Panc1 (cell line): ENCODE measurements around the gene MOG. TPM values are rescaled to one million over a fixed set of nuclear protein-coding genes. Genes with fewer than 3 reads are reported as not detected.

Experiments
- ATAC-seq: fragments of 200-7000 bp; cut with Tn5 transposase; 2 replicates; pipeline ENCODE4 v1.9.1; 2020; ENCODE audit warnings: mild to moderate bottlenecking, moderate library complexity
- BruUV-seq: library from RNA; stranded (reverse); fragments of 400-500 nt; replicated peaks from 2 replicates; lab custom pipeline; 2021; lab: Mats Ljungman, UMichigan
- CTCF ChIA-PET: fragments of 300-600 bp; sonication (Branson Sonifier 250); formaldehyde crosslinking; loops from one replicate; lab custom pipeline; 2022; ENCODE audit warnings: antibody characterized with exemption; lab: Charles Lee
- POLR2A ChIA-PET: fragments of 300-600 bp; sonication (Branson Sonifier 250); formaldehyde crosslinking; loops from one replicate; lab custom pipeline; 2022; ENCODE audit warnings: antibody characterized with exemption; lab: Charles Lee
- DNase-seq: peaks from one replicate; pipeline ENCODE4 v3.0.0-alpha.2; 2010; ENCODE audit warnings: low read depth, low spot score
- H3K27ac ChIP-seq: 2 replicates; pipeline ENCODE4 v1.5.1; 2011; ENCODE audit warnings: mild to moderate bottlenecking, low read length, inconsistent platforms
- H3K27me3 ChIP-seq: fragments of 200-500 bp; sonication (Bioruptor generic); 2 replicates; pipeline ENCODE4 v1.6.0; 2014; ENCODE audit warnings: low read length, inconsistent platforms; ENCODE audit not compliant: control insufficient read depth, insufficient read depth
- H3K36me3 ChIP-seq: fragments of 200-500 bp; sonication (Bioruptor generic); 2 replicates; pipeline ENCODE4 v1.5.1; 2014; ENCODE audit warnings: inconsistent platforms, mild to moderate bottlenecking, low read length, moderate library complexity; ENCODE audit not compliant: control insufficient read depth, insufficient read depth
- H3K4me1 ChIP-seq: 2 replicates; pipeline ENCODE4 v1.5.1; 2011; ENCODE audit warnings: inconsistent platforms, mild to moderate bottlenecking, low read length, moderate library complexity; ENCODE audit not compliant: control insufficient read depth, insufficient read depth
- H3K4me3 ChIP-seq, 2 experiments: 2 replicates each; pipeline ENCODE4 v1.5.1; 2011 to 2012; ENCODE audit warnings: low read depth in 2 of 2, low read length in 2 of 2, mild to moderate bottlenecking in 2 of 2, inconsistent platforms in 1 of 2, moderate library complexity in 1 of 2
- H3K9me3 ChIP-seq: fragments of 200-500 bp; sonication (Bioruptor generic); 2 replicates; pipeline ENCODE4 v1.5.1; 2014; ENCODE audit warnings: low read depth, mild to moderate bottlenecking, inconsistent platforms, low read length, moderate library complexity; ENCODE audit not compliant: control insufficient read depth, insufficient read depth
- POLR2AphosphoS5 ChIP-seq: IDR thresholded peaks from 2 replicates; pipeline ENCODE4 v1.6.1; 2012; ENCODE audit warnings: mild to moderate bottlenecking, low read depth, low read length, moderate library complexity
- REST ChIP-seq, 2 experiments: IDR thresholded peaks; 2 replicates each; pipeline ENCODE4 v1.6.1; 2011 to 2012; ENCODE audit warnings: low read depth in 2 of 2, control low read depth in 1 of 2, low read length in 1 of 2, mild to moderate bottlenecking in 1 of 2, moderate library complexity in 1 of 2; ENCODE audit not compliant: insufficient read depth in 1 of 2
- SIN3A ChIP-seq: IDR thresholded peaks from 2 replicates; pipeline ENCODE4 v1.6.1; 2012; ENCODE audit warnings: low read depth, mild to moderate bottlenecking, low read length, moderate library complexity, borderline replicate concordance; ENCODE audit not compliant: insufficient read depth
- TCF7L2 ChIP-seq: IDR thresholded peaks from 2 replicates; pipeline ENCODE4 v1.6.1; 2011; ENCODE audit warnings: mild to moderate bottlenecking, low read depth, low read length, inconsistent platforms
- in situ Hi-C: cut with HindIII; loops from 2 replicates; pipeline ENCODE4 v1.10.0; 2016; ENCODE audit warnings: low sequenced_read_pairs, low pct_unique_long_range_greater_than_20kb
- intact Hi-C: fragments of 100-400 bp; cut with micrococcal nuclease; formaldehyde crosslinking; loops from one replicate; pipeline ENCODE4 v1.10.0; 2022; ENCODE audit not compliant: unreplicated experiment
- total RNA-seq: library from RNA; stranded (reverse); gene quantifications from one replicate; pipeline ENCODE4 v1.2.1, GENCODE V29; 2021; ENCODE audit not compliant: unreplicated experiment
- TF ChIP-seq, protein P1 (sequence below): fragments of 450-650 bp; IDR thresholded peaks from 2 replicates; pipeline ENCODE4 v1.5.1; 2017; ENCODE audit warnings: mild to moderate bottlenecking

The MOG gene
- total RNA-seq, 1 experiment from 2014 or later: not detected

DNA sequence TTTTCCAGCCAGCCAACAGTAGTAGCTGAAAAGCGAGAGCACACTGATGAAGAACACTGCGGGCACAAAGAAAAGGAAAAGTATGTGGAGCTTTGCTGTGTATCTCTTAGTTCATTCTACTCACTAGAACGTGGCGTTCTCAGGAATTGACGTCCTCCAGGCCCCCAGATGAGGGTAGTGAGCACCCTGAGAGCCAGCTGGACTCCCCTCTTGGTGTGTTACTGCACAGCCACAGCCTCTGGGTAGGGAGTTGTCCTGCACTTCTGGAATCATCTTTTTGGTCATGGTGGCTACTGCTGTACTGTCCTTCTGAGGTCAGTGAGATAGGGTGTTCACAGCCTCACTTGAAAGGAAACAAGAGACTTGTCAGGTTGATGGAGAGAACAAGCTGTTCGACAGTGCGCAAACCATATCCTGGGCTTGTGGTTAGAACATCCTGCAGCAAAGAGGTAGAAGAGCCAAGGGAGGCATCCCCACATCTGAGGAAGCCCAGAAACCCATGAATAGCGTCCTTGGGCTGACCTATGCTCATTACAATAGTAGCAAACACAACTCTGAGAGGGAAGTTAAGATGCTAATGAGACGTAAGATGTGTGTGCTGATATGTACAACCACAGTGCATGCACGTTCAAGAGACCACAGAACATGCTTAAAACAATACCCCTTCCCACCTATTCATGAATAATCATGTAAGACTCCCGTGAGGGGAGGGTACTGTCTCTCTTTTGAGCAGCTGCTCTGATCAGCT, 51.7 kb downstream of the MOG start:
- no peaks in the 10 kb centered on the region for H3K4me1 ChIP-seq

DNA sequence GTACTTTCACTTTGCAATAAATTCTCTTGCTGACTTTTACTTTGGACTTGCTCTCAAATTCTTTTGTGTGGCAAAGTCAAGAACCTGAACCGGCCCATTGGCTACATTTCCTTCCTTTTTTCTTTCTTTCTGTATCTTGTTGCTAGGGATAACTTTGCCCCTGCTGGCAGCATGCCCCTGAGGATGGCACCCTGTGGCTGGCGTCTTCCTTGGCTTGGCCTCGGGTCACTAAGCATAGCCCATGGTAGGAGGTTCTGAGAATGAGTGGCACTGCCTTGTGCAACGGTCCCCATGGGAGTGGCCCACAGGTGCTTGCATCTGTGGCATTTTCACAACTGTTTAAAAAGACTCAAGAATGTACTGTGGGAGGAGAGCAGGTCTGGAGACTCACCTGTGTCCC, 52.3 kb downstream of the MOG start:
- TF ChIP-seq, protein P1, sequence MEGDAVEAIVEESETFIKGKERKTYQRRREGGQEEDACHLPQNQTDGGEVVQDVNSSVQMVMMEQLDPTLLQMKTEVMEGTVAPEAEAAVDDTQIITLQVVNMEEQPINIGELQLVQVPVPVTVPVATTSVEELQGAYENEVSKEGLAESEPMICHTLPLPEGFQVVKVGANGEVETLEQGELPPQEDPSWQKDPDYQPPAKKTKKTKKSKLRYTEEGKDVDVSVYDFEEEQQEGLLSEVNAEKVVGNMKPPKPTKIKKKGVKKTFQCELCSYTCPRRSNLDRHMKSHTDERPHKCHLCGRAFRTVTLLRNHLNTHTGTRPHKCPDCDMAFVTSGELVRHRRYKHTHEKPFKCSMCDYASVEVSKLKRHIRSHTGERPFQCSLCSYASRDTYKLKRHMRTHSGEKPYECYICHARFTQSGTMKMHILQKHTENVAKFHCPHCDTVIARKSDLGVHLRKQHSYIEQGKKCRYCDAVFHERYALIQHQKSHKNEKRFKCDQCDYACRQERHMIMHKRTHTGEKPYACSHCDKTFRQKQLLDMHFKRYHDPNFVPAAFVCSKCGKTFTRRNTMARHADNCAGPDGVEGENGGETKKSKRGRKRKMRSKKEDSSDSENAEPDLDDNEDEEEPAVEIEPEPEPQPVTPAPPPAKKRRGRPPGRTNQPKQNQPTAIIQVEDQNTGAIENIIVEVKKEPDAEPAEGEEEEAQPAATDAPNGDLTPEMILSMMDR: no peak
- no peak for TF ChIP-seq SIN3A
- no peak for TF ChIP-seq TCF7L2
- TF ChIP-seq POLR2AphosphoS5: no peak
- TF ChIP-seq REST (IDR thresholded peaks at IDR 0.05; ENCODE audit: insufficient read depth in 1 of 2, low read depth in 2 of 2, low read length in 1 of 2): no peak
- no peaks in the 10 kb centered on the region for H3K36me3 ChIP-seq

More for the DNA sequence above, 51.7 kb downstream of the MOG start:
- intact Hi-C loops (no loop called here), in situ Hi-C loops (no loop called here)
- ATAC-seq (no peak), DNase-seq (no peak)
- H3K27me3 ChIP-seq: peaks cover 16% of the 10 kb centered on the region
- H3K9me3 ChIP-seq: no peaks in the 10 kb centered on the region
- no peak overlapping the region for H3K4me3 ChIP-seq
- no peak overlapping the region for H3K27ac ChIP-seq
- ChIA-PET CTCF (interaction anchor here (0.7 to 1.1 kb wide), 2 partner anchors 40 to 48 kb away, joined by 3 to 4 read pairs; no protein-coding TSS in a partner anchor), POLR2A (no interaction called here)
- H3K36me3 ChIP-seq: no peaks in the 10 kb centered on the region
- TF ChIP-seq REST (IDR thresholded peaks at IDR 0.05; ENCODE audit: insufficient read depth in 1 of 2, low read depth in 2 of 2, low read length in 1 of 2): no peak
- TF ChIP-seq SIN3A: no peak
- no peak for TF ChIP-seq POLR2AphosphoS5
- TF ChIP-seq, protein P1: no peak
- no peak for TF ChIP-seq TCF7L2
- BruUV-seq: no TSS peak

More for the DNA sequence above, 52.3 kb downstream of the MOG start:
- no TSS peak for BruUV-seq
- H3K9me3 ChIP-seq: no peaks in the 10 kb centered on the region
- ATAC-seq (no peak), DNase-seq (no peak)
- no peak overlapping the region for H3K27ac ChIP-seq
- no peaks in the 10 kb centered on the region for H3K4me1 ChIP-seq
- peaks cover 16% of the 10 kb centered on the region for H3K27me3 ChIP-seq
- H3K4me3 ChIP-seq: no peak overlapping the region
- POLR2A ChIA-PET: no interaction called here
- in situ Hi-C loops: no loop called here
- CTCF ChIA-PET: no interaction called here
- intact Hi-C loops: no loop called here
